ENCODE results near the gene AMDHD2. TPM values are rescaled to one million over a fixed set of nuclear protein-coding genes. Genes with fewer than 3 reads are reported as not detected.

AMDHD2 gene
- total and polyA plus RNA-seq, 2 of the 8 experiments (the other 6 are each of a cell fraction or from before 2014, with no cell fraction given) = 43.0 to 54.6 TPM

- TF ChIP-seq, protein P1, sequence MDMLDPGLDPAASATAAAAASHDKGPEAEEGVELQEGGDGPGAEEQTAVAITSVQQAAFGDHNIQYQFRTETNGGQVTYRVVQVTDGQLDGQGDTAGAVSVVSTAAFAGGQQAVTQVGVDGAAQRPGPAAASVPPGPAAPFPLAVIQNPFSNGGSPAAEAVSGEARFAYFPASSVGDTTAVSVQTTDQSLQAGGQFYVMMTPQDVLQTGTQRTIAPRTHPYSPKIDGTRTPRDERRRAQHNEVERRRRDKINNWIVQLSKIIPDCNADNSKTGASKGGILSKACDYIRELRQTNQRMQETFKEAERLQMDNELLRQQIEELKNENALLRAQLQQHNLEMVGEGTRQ (IDR thresholded peaks at IDR 0.05; ENCODE audit: low read length) = no peak
- no peak for TF ChIP-seq SIX5 (IDR thresholded peaks at IDR 0.05; ENCODE audit: low read depth, low read length)
- TF ChIP-seq, protein P2, sequence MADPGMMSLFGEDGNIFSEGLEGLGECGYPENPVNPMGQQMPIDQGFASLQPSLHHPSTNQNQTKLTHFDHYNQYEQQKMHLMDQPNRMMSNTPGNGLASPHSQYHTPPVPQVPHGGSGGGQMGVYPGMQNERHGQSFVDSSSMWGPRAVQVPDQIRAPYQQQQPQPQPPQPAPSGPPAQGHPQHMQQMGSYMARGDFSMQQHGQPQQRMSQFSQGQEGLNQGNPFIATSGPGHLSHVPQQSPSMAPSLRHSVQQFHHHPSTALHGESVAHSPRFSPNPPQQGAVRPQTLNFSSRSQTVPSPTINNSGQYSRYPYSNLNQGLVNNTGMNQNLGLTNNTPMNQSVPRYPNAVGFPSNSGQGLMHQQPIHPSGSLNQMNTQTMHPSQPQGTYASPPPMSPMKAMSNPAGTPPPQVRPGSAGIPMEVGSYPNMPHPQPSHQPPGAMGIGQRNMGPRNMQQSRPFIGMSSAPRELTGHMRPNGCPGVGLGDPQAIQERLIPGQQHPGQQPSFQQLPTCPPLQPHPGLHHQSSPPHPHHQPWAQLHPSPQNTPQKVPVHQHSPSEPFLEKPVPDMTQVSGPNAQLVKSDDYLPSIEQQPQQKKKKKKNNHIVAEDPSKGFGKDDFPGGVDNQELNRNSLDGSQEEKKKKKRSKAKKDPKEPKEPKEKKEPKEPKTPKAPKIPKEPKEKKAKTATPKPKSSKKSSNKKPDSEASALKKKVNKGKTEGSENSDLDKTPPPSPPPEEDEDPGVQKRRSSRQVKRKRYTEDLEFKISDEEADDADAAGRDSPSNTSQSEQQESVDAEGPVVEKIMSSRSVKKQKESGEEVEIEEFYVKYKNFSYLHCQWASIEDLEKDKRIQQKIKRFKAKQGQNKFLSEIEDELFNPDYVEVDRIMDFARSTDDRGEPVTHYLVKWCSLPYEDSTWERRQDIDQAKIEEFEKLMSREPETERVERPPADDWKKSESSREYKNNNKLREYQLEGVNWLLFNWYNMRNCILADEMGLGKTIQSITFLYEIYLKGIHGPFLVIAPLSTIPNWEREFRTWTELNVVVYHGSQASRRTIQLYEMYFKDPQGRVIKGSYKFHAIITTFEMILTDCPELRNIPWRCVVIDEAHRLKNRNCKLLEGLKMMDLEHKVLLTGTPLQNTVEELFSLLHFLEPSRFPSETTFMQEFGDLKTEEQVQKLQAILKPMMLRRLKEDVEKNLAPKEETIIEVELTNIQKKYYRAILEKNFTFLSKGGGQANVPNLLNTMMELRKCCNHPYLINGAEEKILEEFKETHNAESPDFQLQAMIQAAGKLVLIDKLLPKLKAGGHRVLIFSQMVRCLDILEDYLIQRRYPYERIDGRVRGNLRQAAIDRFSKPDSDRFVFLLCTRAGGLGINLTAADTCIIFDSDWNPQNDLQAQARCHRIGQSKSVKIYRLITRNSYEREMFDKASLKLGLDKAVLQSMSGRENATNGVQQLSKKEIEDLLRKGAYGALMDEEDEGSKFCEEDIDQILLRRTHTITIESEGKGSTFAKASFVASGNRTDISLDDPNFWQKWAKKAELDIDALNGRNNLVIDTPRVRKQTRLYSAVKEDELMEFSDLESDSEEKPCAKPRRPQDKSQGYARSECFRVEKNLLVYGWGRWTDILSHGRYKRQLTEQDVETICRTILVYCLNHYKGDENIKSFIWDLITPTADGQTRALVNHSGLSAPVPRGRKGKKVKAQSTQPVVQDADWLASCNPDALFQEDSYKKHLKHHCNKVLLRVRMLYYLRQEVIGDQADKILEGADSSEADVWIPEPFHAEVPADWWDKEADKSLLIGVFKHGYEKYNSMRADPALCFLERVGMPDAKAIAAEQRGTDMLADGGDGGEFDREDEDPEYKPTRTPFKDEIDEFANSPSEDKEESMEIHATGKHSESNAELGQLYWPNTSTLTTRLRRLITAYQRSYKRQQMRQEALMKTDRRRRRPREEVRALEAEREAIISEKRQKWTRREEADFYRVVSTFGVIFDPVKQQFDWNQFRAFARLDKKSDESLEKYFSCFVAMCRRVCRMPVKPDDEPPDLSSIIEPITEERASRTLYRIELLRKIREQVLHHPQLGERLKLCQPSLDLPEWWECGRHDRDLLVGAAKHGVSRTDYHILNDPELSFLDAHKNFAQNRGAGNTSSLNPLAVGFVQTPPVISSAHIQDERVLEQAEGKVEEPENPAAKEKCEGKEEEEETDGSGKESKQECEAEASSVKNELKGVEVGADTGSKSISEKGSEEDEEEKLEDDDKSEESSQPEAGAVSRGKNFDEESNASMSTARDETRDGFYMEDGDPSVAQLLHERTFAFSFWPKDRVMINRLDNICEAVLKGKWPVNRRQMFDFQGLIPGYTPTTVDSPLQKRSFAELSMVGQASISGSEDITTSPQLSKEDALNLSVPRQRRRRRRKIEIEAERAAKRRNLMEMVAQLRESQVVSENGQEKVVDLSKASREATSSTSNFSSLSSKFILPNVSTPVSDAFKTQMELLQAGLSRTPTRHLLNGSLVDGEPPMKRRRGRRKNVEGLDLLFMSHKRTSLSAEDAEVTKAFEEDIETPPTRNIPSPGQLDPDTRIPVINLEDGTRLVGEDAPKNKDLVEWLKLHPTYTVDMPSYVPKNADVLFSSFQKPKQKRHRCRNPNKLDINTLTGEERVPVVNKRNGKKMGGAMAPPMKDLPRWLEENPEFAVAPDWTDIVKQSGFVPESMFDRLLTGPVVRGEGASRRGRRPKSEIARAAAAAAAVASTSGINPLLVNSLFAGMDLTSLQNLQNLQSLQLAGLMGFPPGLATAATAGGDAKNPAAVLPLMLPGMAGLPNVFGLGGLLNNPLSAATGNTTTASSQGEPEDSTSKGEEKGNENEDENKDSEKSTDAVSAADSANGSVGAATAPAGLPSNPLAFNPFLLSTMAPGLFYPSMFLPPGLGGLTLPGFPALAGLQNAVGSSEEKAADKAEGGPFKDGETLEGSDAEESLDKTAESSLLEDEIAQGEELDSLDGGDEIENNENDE (IDR thresholded peaks at IDR 0.05; ENCODE audit: insufficient replicate concordance, low read length) = no peak
- TF ChIP-seq POU5F1 (IDR thresholded peaks at IDR 0.05; ENCODE audit: low read depth, low read length) = no peak
- 0 out of 2 replicates have a peak, but pooled peaks have one; percentile 13 for TF ChIP-seq MAX (IDR thresholded peaks at IDR 0.05)
- TF ChIP-seq, protein P3, sequence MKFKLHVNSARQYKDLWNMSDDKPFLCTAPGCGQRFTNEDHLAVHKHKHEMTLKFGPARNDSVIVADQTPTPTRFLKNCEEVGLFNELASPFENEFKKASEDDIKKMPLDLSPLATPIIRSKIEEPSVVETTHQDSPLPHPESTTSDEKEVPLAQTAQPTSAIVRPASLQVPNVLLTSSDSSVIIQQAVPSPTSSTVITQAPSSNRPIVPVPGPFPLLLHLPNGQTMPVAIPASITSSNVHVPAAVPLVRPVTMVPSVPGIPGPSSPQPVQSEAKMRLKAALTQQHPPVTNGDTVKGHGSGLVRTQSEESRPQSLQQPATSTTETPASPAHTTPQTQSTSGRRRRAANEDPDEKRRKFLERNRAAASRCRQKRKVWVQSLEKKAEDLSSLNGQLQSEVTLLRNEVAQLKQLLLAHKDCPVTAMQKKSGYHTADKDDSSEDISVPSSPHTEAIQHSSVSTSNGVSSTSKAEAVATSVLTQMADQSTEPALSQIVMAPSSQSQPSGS (IDR thresholded peaks at IDR 0.05; ENCODE audit: low read length) = no peak
Observed at GRCh38 chr16:2537451-2538379, 17.5 kb downstream of the AMDHD2 start, which contains the start of gene PDPK1 (continued).

Measured in H1 (cell line).